ENCODE results near the gene ADAD2. TPM values are rescaled to one million over a fixed set of nuclear protein-coding genes. Genes with fewer than 3 reads are reported as not detected.
A peak's percentile ranks its signal among the peaks of the same experiment; 100 is the strongest.

Gene ADAD2
- total RNA-seq, 1 donor from 2014 or later: not detected

DNA sequence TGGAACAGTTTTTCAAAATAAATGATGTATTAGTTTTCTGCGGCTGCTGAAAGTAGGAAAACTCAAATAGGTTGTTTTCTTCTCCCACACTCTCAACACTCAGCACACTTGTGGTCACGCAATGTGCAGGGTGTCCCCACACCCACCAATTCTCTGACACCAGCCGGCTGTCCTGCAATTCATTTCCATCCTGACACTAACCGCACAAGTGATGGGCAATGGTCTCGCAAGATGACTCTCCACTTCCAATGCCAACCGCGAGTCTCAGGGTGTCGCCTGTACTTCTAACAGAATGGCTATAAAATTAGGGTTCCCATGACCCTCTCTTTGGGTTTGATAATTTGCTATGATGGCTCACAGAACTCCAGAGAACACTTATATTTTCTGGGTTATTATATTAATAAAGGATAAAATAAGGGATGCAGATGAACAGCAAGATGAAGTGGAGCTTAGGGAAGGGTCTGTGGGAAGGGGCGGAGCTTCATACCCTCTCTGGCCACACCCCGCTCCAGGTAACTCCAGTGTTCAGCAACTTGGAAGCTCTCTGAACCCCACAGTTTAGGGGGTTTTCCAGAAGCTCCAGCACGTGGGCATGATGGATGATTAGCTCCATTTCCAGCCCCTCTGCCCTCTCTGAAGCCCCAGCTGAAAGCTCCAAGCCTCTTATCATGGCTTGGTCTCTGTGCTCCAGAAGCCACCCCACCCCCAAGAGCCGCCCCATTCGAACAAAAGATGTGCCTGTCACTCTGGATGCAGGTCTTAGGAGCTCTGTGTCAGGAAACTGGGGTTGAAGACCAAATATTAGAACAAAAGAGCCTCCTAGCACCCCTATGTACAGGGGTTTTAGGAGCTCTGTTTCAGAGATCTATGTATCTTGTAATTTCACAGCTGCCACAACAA lies 23.9 kb upstream of the ADAD2 start:
- no peak for DNase-seq (ENCODE audit: extremely low spot score in 2 of 2)
- H3K4me1 ChIP-seq: no peaks in the 10 kb centered on the region
- no peaks in the 10 kb centered on the region for H3K9me3 ChIP-seq
- H3K27ac ChIP-seq: no peak overlapping the region
- TF ChIP-seq CTCF (IDR thresholded peaks at IDR 0.05) (no peak), POLR2AphosphoS5 (IDR thresholded peaks at IDR 0.05; ENCODE audit: insufficient read depth in 1 of 2, low read depth in 1 of 2) (no peak), POLR2A (IDR thresholded peaks at IDR 0.05) (no peak)
- no peaks in the 10 kb centered on the region for H3K36me3 ChIP-seq
- intact Hi-C loops (cut with DNase I): no loop called here
- no peaks in the 10 kb centered on the region for H3K27me3 ChIP-seq
- H3K4me3 ChIP-seq: no peak overlapping the region

- no peaks in the 10 kb centered on the region for H3K9me3 ChIP-seq
- H3K4me3 ChIP-seq: no peak overlapping the region
- no peaks in the 10 kb centered on the region for H3K27me3 ChIP-seq
- intact Hi-C loops (cut with DNase I): loop anchor here (10.0 kb wide), 1 partner anchor 215 kb away; the partner anchor contains the start of gene OSGIN1
- no peak overlapping the region for H3K27ac ChIP-seq
- DNase-seq (ENCODE audit: extremely low spot score in 2 of 2): no peak
- no peak for TF ChIP-seq POLR2AphosphoS5 (IDR thresholded peaks at IDR 0.05; ENCODE audit: insufficient read depth in 1 of 2, low read depth in 1 of 2)
- no peaks in the 10 kb centered on the region for H3K36me3 ChIP-seq
- peaks cover 2% of the 10 kb centered on the region for H3K4me1 ChIP-seq
These were observed 21.1 kb upstream of the ADAD2 start for GRCh38 chr16:84169765-84170310.

GRCh38 chr16:84174396-84174795 lies 16.6 kb upstream of the ADAD2 start:
- H3K9me3 ChIP-seq: no peaks in the 10 kb centered on the region
- TF ChIP-seq POLR2A (IDR thresholded peaks at IDR 0.05) (no peak), CTCF (IDR thresholded peaks at IDR 0.05) (no peak), POLR2AphosphoS5 (IDR thresholded peaks at IDR 0.05; ENCODE audit: insufficient read depth in 1 of 2, low read depth in 1 of 2) (no peak)
- no peaks in the 10 kb centered on the region for H3K27me3 ChIP-seq
- intact Hi-C loops (cut with DNase I): loop anchor here (10.0 kb wide), 1 partner anchor 220 kb away; the partner anchor contains the start of gene OSGIN1
- no peak for DNase-seq (ENCODE audit: extremely low spot score in 2 of 2)
- peaks cover 0 to 6% of the 10 kb centered on the region in 2 donors for H3K36me3 ChIP-seq
- H3K4me3 ChIP-seq: no peak overlapping the region
- no peak overlapping the region for H3K27ac ChIP-seq
- H3K4me1 ChIP-seq: peaks cover 36% of the 10 kb centered on the region

DNA sequence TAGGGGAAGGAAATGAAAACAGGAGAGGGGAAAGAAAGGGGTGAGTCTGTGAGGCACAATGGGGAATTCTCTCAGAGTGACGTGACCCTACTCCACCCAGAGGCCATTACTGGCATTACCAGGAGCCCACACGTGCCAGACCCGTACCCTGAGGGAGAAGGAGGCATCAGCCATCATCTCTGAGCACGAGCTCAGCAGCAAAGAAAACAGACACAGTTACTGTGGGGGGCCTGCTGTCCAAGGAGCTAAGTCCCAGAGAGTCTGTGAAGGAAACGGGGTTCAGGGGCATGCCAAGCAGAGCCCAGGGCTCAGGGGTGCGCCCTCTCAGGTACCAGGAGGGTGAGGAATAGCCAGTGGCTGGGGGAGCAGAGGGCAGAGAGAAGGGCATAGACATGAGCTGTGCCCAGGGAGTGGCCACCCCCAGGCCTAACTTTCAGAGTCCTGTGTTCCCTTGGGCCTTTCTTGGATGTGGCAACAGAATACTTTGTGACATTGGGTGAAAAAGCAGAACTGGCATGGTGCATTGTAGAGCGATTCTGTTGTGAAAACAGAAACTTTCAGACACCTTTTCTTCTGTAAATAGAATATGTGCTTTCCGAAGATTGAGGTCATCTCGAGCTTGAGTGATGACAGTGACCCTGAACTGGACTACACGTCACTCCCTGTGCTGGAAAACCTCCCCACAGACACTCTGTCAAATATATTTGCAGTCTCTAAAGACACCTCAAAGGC lies 15.4 kb upstream of the ADAD2 start:
- Histone ChIP-seq H3K4me3 (no peak overlapping the region), H3K4me1 (peaks cover 36% of the 10 kb centered on the region), H3K9me3 (no peaks in the 10 kb centered on the region), H3K27me3 (no peaks in the 10 kb centered on the region), H3K27ac (peak overlapping the region; percentile 80), H3K36me3 (peaks cover 0 to 17% of the 10 kb centered on the region in 2 donors)
- intact Hi-C loops (cut with DNase I): loop anchor here (10.0 kb wide), 1 partner anchor 221 kb away; the partner anchor contains the start of gene OSGIN1
- TF ChIP-seq CTCF (IDR thresholded peaks at IDR 0.05) (peak in 1 of 3 experiments; percentile 49), POLR2AphosphoS5 (IDR thresholded peaks at IDR 0.05; ENCODE audit: insufficient read depth in 1 of 2, low read depth in 1 of 2) (no peak), POLR2A (IDR thresholded peaks at IDR 0.05) (no peak)
- DNase-seq (ENCODE audit: extremely low spot score in 2 of 2): no peak

Measured in vagina (tissue), 2 donors.